ENCODE data around the gene SLC2A8. TPM values are rescaled to one million over a fixed set of nuclear protein-coding genes. Genes with fewer than 3 reads are reported as not detected.

The SLC2A8 gene
- total RNA-seq, 2 experiments from 2014 or later = 1.6 to 2.1 TPM

DNA sequence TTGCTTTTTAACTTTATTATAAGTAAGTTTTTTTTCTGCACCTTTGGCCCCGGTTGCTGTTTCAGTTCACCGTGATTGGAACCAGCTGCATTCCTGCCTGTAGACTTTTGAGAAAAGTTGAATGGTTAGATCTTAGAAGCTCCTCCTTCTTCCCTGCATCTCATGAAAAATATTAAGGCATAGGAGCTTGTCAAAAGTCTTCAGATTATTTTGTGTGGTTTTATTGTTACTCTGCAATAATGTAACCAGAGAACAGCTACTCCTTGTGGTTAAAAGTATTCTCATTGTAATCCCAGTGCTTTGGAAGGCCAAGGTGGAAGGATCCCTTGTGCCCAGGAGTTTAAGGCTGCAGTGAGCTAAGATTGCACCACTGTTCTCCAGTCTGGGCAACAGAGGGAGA, 3.3 kb upstream of the SLC2A8 start:
- DNase-seq (no peak), ATAC-seq (no peak)
- intact Hi-C loops (cut with micrococcal nuclease) = loop anchor here (10.0 kb wide), 1 partner anchor 169 kb away; no protein-coding TSS in a partner anchor
- POLR2A ChIA-PET = interaction anchor here (0.7 kb wide), 1 partner anchor 132 kb away, joined by 5 read pairs; no protein-coding TSS in a partner anchor
- Mint-ChIP-seq H3K9me3 (no peaks in the 10 kb centered on the region), H3K36me3 (ENCODE audit: low read depth) (no peaks in the 10 kb centered on the region), H3K27me3 (peaks cover 61% of the 10 kb centered on the region), H3K27ac (no peak overlapping the region), H3K4me3 (no peak overlapping the region), H3K4me1 (ENCODE audit: low read depth) (peaks cover 23% of the 10 kb centered on the region)
- CTCF ChIA-PET = interaction anchor here (1.4 kb wide), 1 partner anchor 179 kb away, joined by 3 read pairs; no protein-coding TSS in a partner anchor
- TF ChIP-seq, protein P1, sequence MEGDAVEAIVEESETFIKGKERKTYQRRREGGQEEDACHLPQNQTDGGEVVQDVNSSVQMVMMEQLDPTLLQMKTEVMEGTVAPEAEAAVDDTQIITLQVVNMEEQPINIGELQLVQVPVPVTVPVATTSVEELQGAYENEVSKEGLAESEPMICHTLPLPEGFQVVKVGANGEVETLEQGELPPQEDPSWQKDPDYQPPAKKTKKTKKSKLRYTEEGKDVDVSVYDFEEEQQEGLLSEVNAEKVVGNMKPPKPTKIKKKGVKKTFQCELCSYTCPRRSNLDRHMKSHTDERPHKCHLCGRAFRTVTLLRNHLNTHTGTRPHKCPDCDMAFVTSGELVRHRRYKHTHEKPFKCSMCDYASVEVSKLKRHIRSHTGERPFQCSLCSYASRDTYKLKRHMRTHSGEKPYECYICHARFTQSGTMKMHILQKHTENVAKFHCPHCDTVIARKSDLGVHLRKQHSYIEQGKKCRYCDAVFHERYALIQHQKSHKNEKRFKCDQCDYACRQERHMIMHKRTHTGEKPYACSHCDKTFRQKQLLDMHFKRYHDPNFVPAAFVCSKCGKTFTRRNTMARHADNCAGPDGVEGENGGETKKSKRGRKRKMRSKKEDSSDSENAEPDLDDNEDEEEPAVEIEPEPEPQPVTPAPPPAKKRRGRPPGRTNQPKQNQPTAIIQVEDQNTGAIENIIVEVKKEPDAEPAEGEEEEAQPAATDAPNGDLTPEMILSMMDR (IDR thresholded peaks at IDR 0.05) = no peak

DNA sequence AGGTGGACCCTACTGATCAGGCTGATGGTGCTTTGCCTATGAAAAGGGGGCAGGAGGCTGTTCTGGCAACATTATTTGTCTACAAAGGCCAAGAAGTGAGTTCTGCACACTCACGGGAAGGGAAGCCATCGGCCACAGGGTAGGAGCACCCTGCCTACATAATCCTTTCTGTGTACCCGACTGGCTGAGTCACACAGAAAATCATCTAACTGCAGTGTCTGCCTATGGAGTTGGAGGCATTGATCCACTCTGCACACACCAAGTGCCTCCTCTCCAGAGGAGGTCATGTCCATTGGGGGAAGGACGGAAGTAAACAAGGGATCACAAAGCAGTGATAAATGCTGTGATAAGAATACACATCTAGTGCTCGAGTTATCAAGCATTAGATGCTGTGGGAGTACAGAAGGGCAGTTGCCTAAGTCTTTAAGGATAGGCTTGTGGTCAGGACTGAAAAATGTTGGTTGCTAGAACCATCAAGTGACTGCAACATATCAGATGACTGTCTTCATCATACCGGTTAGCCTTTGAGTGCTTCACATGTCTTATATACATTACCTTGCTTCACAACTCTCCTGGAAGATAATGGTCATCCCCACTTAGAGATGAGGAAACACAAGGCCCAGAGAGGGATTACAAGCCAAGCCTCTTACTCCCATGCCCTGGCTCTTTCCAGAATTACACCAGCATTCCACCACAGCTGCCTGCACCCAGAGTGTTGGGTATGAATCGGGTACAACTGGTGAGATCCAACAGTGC, 1.3 kb upstream of the SLC2A8 start:
- Mint-ChIP-seq H3K36me3 (ENCODE audit: low read depth) (no peaks in the 10 kb centered on the region), H3K27ac (no peak overlapping the region)
- TF ChIP-seq, protein P1 (IDR thresholded peaks at IDR 0.05) = no peak

DNA sequence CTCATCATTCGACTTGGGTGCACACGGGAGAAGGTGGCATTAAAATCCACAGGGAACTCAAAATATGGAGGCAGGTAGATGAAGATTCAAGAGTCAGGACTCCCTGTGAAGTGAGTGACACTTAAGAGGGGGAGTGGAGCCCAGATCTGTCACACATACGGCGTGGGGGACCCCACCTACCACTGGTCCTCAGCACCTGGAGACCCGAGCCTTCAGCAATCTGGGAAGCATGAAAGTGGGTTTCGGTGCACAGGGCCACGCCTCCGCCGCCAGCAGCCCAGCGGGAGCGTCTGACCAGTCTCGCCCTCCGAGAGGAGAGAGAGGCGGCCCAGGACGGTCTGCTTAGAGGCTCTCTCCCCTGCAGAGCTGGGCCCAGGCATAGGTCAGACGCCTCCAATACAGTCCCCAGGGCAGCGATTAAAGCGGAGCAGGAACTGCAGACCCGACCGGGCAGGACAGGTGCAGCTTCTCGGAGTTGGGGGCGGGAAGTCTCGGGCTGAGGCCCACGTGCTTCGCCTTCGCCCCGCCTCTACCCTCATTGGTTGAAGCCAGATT, 639 bp upstream of the SLC2A8 start:
- Mint-ChIP-seq H3K27me3 (peaks cover 63% of the 10 kb centered on the region), H3K4me1 (ENCODE audit: low read depth) (peaks cover 6% of the 10 kb centered on the region), H3K4me3 (peak overlapping the region; percentile 39), H3K36me3 (ENCODE audit: low read depth) (no peaks in the 10 kb centered on the region), H3K27ac (no peak overlapping the region), H3K9me3 (no peaks in the 10 kb centered on the region)
- ChIA-PET CTCF (interaction anchor here (0.9 to 3.4 kb wide), 6 partner anchors 11 to 182 kb away, joined by 3 to 10 read pairs (median 6); partner anchors contain the start of gene ZNF79), POLR2A (interaction anchor here (1.7 kb wide), 1 partner anchor 55 kb away, joined by 10 read pairs; the partner anchor contains the start of genes LRSAM1 and RPL12)
- intact Hi-C loops (cut with micrococcal nuclease) = loop anchor here (10.0 kb wide), 1 partner anchor 172 kb away; no protein-coding TSS in a partner anchor
- TF ChIP-seq, protein P1 (IDR thresholded peaks at IDR 0.05) = no peak
- no peak for DNase-seq
- no peak for ATAC-seq

More for the DNA sequence above, 1.3 kb upstream of the SLC2A8 start:
- H3K27me3 Mint-ChIP-seq = peaks cover 65% of the 10 kb centered on the region
- ATAC-seq (no peak), DNase-seq (no peak)
- H3K9me3 Mint-ChIP-seq = no peaks in the 10 kb centered on the region
- intact Hi-C loops (cut with micrococcal nuclease) = loop anchor here (10.0 kb wide), 1 partner anchor 171 kb away; no protein-coding TSS in a partner anchor
- POLR2A ChIA-PET = interaction anchor here (1.7 kb wide), 1 partner anchor 55 kb away, joined by 10 read pairs; the partner anchor contains the start of genes LRSAM1 and RPL12
- peaks cover 6% of the 10 kb centered on the region for H3K4me1 Mint-ChIP-seq (ENCODE audit: low read depth)
- H3K4me3 Mint-ChIP-seq = peak overlapping the region; percentile 39
- CTCF ChIA-PET = interaction anchor here (1.6 kb wide), 1 partner anchor 84 kb away, joined by 10 read pairs; no protein-coding TSS in a partner anchor

DNA sequence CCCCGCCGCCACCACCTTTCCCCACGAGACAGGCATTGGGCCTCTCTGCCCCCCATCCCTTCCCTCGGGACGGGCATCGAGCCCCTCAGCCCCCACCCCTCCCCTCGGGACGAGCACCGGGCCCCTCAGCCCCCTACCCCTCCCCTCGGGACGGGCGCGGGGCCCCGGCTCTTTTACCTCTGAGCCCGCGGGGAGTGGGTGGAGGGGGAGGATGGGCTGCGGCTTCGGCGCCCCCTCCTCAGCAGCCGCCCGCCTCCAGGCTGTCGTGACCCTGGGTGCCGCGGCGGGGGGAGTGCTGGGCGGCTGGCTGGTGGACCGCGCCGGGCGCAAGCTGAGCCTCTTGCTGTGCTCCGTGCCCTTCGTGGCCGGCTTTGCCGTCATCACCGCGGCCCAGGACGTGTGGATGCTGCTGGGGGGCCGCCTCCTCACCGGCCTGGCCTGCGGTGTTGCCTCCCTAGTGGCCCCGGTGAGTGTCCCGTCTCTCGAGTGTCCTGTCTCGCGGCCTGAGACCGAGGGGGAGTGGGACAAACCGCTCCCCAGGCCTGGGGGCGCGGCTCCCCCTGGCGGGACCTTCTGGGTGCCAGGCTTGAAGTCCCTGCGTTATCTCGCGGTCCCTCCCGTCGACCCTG, 791 bp downstream of the SLC2A8 start:
- TF ChIP-seq, protein P1 (IDR thresholded peaks at IDR 0.05) = peak; percentile 17
- no peak for ATAC-seq
- Mint-ChIP-seq H3K27ac (no peak overlapping the region), H3K9me3 (no peaks in the 10 kb centered on the region), H3K4me1 (ENCODE audit: low read depth) (peaks cover 6% of the 10 kb centered on the region), H3K27me3 (peaks cover 58% of the 10 kb centered on the region), H3K36me3 (ENCODE audit: low read depth) (no peaks in the 10 kb centered on the region), H3K4me3 (peak overlapping the region; percentile 51)
- DNase-seq = peak; percentile 36
- CTCF ChIA-PET = interaction anchor here (1.0 to 3.4 kb wide), 6 partner anchors 10 to 183 kb away, joined by 3 to 10 read pairs (median 6); partner anchors contain the start of gene ZNF79
- intact Hi-C loops (cut with micrococcal nuclease) = loop anchor here (10.0 kb wide), 1 partner anchor 173 kb away; no protein-coding TSS in a partner anchor
- POLR2A ChIA-PET = interaction anchor here (0.8 to 1.7 kb wide), 3 partner anchors 9 to 53 kb away, joined by 3 to 10 read pairs (median 4); partner anchors contain the start of genes LRSAM1, RPL12 and ZNF79

Data from activated CD8-positive, alpha-beta T cell treated with anti-CD3 and anti-CD28 coated beads for 36 hours (primary cell).